ENCODE data around the gene PEX5L.

Gene PEX5L

GRCh38 chr3:179991104-179991503 is 45.6 kb downstream of the PEX5L start:
- no peaks in the 10 kb centered on the region for H3K4me1 Mint-ChIP-seq
- ATAC-seq (ENCODE audit: low read depth): no peak
- H3K9me3 Mint-ChIP-seq: no peaks in the 10 kb centered on the region
- DNase-seq (ENCODE audit: low spot score in 2 of 2): no peak
- no peak overlapping the region for H3K4me3 Mint-ChIP-seq
- H3K27ac Mint-ChIP-seq: no peak overlapping the region
- H3K27me3 Mint-ChIP-seq: peaks cover 2% of the 10 kb centered on the region
- no peaks in the 10 kb centered on the region for H3K36me3 Mint-ChIP-seq

GRCh38 chr3:179981646-179982045 is 55.1 kb downstream of the PEX5L start:
- DNase-seq (ENCODE audit: low spot score in 2 of 2) (no peak), ATAC-seq (ENCODE audit: low read depth) (no peak)
- Mint-ChIP-seq H3K36me3 (no peaks in the 10 kb centered on the region), H3K9me3 (no peaks in the 10 kb centered on the region), H3K27me3 (peaks cover 2% of the 10 kb centered on the region), H3K27ac (no peak overlapping the region), H3K4me1 (no peaks in the 10 kb centered on the region), H3K4me3 (no peak overlapping the region)

DNA sequence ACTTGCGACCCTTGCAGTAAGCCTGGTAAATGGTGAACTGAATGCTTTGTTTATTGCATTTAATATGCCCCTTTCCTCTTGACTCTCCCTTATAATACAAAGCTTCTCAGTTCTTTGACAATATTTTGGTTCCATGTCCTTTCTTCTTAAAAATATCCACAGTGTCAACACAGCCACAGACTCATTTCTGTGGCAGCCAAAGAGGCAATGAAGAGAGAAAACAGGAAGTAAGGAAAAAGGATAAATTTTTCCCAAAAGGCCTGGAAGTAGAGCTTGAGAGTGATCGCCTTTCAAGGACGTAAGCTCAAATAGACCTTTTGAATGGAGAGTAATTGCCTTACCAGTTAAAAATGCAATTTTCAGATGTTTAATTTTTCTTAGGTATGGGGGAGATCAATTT is 59.4 kb downstream of the PEX5L start:
- ATAC-seq (ENCODE audit: low read depth) (no peak), DNase-seq (ENCODE audit: low spot score in 2 of 2) (no peak)
- peaks cover 4% of the 10 kb centered on the region for H3K9me3 Mint-ChIP-seq
- H3K4me1 Mint-ChIP-seq: no peaks in the 10 kb centered on the region
- no peak overlapping the region for H3K27ac Mint-ChIP-seq
- no peak overlapping the region for H3K4me3 Mint-ChIP-seq
- peaks cover 7% of the 10 kb centered on the region for H3K27me3 Mint-ChIP-seq
- H3K36me3 Mint-ChIP-seq: no peaks in the 10 kb centered on the region

DNA sequence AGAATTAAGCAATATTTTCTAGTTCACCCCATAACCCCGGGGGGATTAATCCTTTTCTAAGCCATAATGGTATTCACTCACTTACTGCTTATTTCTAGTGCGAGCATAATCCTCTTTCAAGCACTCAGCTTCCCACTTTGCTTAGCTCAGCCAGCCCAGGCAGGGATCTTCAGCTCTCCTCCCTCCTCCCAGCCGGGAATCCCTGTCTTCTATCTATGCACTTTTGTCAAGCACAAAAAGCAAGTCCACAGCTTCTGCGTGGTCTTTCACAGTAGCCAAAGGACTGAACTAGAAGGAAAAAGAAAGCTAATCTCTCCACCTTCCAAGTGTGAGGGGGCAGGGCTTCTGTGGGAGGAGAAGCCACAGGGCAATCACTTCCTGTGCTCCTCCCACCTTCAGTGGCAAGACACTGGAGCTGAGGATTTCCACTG is 62.8 kb downstream of the PEX5L start:
- H3K27ac Mint-ChIP-seq: no peak overlapping the region
- DNase-seq (ENCODE audit: low spot score in 2 of 2) (no peak), ATAC-seq (ENCODE audit: low read depth) (no peak)
- H3K4me1 Mint-ChIP-seq: no peaks in the 10 kb centered on the region
- H3K27me3 Mint-ChIP-seq: peaks cover 7% of the 10 kb centered on the region
- peaks cover 4% of the 10 kb centered on the region for H3K9me3 Mint-ChIP-seq
- H3K36me3 Mint-ChIP-seq: no peaks in the 10 kb centered on the region
- no peak overlapping the region for H3K4me3 Mint-ChIP-seq

DNA sequence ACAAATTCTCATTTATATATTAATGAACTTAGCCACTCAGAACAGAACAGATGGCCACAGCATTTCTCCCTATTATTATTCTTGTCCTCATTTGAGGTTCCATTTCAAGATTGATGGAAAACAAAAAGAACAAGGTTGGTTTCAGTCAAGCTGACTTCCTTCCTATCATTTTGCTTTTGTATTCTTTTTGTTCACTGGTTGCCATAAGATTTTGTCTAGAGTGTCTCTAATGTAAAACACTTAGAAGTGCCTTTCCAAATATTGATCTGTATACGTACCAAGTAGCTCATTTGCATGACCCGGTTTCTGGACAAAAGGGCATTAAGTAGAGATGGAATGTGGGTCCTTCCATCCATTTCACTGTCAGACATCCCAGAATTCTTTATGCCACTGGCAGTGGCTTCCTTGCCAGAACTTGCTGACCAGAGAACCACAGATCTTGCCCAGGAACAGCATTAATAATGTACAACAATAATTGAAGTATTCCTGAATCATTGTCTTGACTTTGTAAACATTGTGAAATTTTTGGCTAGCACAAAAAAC is 63.8 kb downstream of the PEX5L start:
- Mint-ChIP-seq H3K27ac (no peak overlapping the region), H3K4me1 (no peaks in the 10 kb centered on the region), H3K27me3 (peaks cover 7% of the 10 kb centered on the region), H3K36me3 (no peaks in the 10 kb centered on the region), H3K9me3 (peaks cover 4% of the 10 kb centered on the region), H3K4me3 (no peak overlapping the region)
- no peak for ATAC-seq (ENCODE audit: low read depth)
- DNase-seq (ENCODE audit: low spot score in 2 of 2): no peak

DNA sequence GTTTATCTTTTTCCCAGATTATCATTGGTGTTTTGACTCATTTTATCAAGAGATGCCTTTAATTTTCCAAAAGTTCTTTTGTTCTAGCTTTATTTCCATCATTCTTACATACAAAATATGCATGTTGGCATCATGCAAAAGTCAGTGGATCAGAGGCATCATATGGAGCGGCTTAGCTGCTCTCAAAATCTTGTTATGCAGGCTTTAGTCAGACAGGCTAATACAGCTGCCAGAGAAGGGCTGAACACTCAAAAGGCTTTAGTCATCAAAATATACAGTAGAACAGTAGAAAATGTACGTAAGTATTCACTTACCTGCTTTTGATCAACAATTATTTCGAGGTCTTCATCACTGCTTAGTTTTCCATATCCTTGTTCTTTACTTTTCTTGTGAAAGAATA is 65.5 kb downstream of the PEX5L start:
- Mint-ChIP-seq H3K9me3 (peaks cover 4% of the 10 kb centered on the region), H3K4me1 (no peaks in the 10 kb centered on the region), H3K27me3 (peaks cover 7% of the 10 kb centered on the region), H3K36me3 (no peaks in the 10 kb centered on the region), H3K4me3 (no peak overlapping the region), H3K27ac (no peak overlapping the region)
- DNase-seq (ENCODE audit: low spot score in 2 of 2) (no peak), ATAC-seq (ENCODE audit: low read depth) (no peak)

DNA sequence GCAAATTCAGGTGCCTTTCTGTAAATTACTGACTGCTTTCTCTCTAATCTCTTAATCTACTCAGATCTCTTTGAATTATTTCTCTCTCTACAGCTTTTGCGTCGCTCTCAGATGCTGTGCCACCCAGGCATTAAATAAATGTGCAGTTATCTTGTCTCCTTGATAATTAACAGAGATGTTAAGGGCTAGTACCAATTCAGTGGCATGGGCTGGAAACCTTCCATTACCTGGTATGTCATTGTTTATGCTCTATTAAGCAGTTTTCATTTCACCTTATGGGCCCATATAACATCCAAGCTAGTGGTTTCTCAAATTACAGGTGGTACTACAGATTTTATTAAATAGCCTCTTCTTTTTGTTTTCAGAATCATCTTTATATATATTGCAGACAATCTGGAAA is 66.0 kb downstream of the PEX5L start:
- H3K4me3 Mint-ChIP-seq: no peak overlapping the region
- H3K27ac Mint-ChIP-seq: no peak overlapping the region
- H3K36me3 Mint-ChIP-seq: no peaks in the 10 kb centered on the region
- DNase-seq (ENCODE audit: low spot score in 2 of 2): no peak
- peaks cover 1% of the 10 kb centered on the region for H3K9me3 Mint-ChIP-seq
- peaks cover 4% of the 10 kb centered on the region for H3K27me3 Mint-ChIP-seq
- no peaks in the 10 kb centered on the region for H3K4me1 Mint-ChIP-seq
- no peak for ATAC-seq (ENCODE audit: low read depth)

DNA sequence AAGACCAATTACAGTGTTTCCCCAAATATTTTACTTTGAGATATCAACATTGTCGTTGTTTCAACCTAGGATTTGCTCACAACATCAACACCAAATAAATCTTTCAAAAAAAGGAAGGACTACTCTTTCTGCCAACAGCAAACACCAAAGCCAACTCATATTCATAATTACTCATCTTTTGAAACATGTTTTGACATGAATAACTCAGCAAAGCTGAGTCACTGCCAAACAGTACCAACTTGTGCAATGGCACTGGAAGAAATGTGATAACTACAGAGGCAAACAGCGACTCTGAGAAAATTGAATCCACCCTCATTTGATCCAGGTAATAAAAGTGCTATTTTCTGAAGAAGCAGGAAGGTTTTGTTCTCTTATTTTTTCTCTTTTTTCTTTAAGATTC is 67.2 kb downstream of the PEX5L start:
- no peak for DNase-seq (ENCODE audit: low spot score in 2 of 2)
- no peak for ATAC-seq (ENCODE audit: low read depth)
- H3K27me3 Mint-ChIP-seq: peaks cover 4% of the 10 kb centered on the region
- H3K36me3 Mint-ChIP-seq: no peaks in the 10 kb centered on the region
- no peaks in the 10 kb centered on the region for H3K9me3 Mint-ChIP-seq
- H3K4me1 Mint-ChIP-seq: no peaks in the 10 kb centered on the region
- no peak overlapping the region for H3K4me3 Mint-ChIP-seq
- H3K27ac Mint-ChIP-seq: no peak overlapping the region

DNA sequence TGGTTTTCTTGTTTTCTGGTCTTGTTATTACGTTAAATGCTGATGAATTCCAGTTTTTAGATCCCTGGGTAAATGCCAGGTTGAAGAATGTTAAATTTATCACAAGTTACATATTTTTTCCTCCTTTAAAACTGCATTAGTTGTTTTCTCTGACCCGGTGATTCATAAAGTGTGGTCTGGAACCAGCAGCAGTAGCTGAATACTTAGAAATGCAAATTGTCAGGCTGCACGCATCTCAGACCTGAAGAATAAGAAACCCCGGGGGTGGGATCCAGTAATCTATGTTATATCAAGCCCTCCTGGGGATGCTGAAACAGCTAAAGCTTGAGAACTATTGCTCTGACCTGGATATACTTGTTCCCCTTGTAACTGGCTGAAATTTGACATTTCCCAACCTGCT is 69.1 kb downstream of the PEX5L start:
- H3K9me3 Mint-ChIP-seq: no peaks in the 10 kb centered on the region
- H3K36me3 Mint-ChIP-seq: no peaks in the 10 kb centered on the region
- no peak overlapping the region for H3K4me3 Mint-ChIP-seq
- H3K27ac Mint-ChIP-seq: no peak overlapping the region
- no peaks in the 10 kb centered on the region for H3K4me1 Mint-ChIP-seq
- DNase-seq (ENCODE audit: low spot score in 2 of 2) (no peak), ATAC-seq (ENCODE audit: low read depth) (no peak)
- peaks cover 9% of the 10 kb centered on the region for H3K27me3 Mint-ChIP-seq

DNA sequence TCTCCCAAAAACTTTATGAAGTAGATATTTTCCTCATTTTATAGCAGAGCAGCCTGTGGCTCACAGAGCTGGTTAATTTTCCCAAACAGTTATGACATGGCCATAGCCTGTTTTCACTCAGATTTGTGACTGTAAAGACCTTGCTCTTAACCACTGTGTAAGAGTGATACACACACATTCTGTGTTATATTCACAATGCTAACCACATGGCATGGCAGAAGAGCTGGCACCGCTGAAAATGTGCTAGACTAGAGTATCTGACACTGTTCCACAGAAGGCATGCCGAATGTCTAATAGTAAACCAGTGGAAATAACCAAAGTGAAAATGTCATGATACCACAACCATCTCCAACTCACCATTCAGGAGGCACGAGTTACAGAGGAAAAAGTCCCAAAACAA is 71.8 kb downstream of the PEX5L start:
- no peak overlapping the region for H3K27ac Mint-ChIP-seq
- no peak for DNase-seq (ENCODE audit: low spot score in 2 of 2)

GRCh38 chr3:179962629-179963387 is 73.9 kb downstream of the PEX5L start:
- Mint-ChIP-seq H3K27ac (no peak overlapping the region), H3K36me3 (no peaks in the 10 kb centered on the region), H3K9me3 (peaks cover 7% of the 10 kb centered on the region), H3K4me1 (no peaks in the 10 kb centered on the region), H3K27me3 (peaks cover 27% of the 10 kb centered on the region), H3K4me3 (no peak overlapping the region)
- DNase-seq (ENCODE audit: low spot score in 2 of 2) (no peak), ATAC-seq (ENCODE audit: low read depth) (no peak)

More for the DNA sequence above, 71.8 kb downstream of the PEX5L start:
- Mint-ChIP-seq H3K9me3 (peaks cover 7% of the 10 kb centered on the region), H3K27me3 (peaks cover 18% of the 10 kb centered on the region), H3K4me3 (no peak overlapping the region), H3K36me3 (no peaks in the 10 kb centered on the region), H3K4me1 (no peaks in the 10 kb centered on the region)
- no peak for ATAC-seq (ENCODE audit: low read depth)

GRCh38 chr3:179961703-179962078 is 75.0 kb downstream of the PEX5L start:
- H3K4me3 Mint-ChIP-seq: no peak overlapping the region
- no peak overlapping the region for H3K27ac Mint-ChIP-seq
- ATAC-seq (ENCODE audit: low read depth) (no peak), DNase-seq (ENCODE audit: low spot score in 2 of 2) (no peak)
- no peaks in the 10 kb centered on the region for H3K36me3 Mint-ChIP-seq
- H3K9me3 Mint-ChIP-seq: peaks cover 7% of the 10 kb centered on the region
- peaks cover 28% of the 10 kb centered on the region for H3K27me3 Mint-ChIP-seq
- H3K4me1 Mint-ChIP-seq: peaks cover 6% of the 10 kb centered on the region

DNA sequence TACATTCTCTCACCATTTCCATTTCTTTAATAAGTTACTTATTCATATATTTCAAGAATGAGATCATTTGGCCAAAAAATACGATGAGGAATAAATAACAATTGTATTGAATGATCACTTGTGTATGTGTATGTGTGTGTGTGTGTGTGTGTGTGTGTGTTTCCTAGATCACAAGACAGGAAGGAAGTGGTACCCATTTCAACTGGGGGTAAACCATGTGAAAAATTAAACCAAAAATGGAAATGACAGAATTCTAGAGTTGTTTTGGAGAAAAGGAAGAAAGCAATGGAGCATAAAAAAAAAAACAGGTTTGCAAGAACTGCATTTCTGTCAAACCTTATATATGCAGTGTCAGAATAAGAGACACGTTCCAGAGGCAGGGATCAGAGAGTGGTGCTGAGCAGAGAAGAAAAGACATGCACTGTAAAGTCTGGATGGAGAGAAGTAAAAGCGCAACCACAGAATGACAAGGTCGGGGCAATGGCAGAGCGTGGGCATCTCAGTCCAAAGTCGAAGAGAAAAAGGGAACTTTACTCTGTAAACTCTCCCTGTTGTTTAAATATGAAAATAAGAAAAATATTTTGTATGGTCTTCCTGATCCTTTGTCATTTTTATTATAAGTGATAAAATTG is 75.5 kb downstream of the PEX5L start:
- DNase-seq (ENCODE audit: low spot score in 2 of 2): no peak
- Mint-ChIP-seq H3K36me3 (no peaks in the 10 kb centered on the region), H3K27me3 (peaks cover 28% of the 10 kb centered on the region), H3K4me3 (no peak overlapping the region), H3K9me3 (peaks cover 7% of the 10 kb centered on the region), H3K27ac (no peak overlapping the region), H3K4me1 (peaks cover 7% of the 10 kb centered on the region)
- no peak for ATAC-seq (ENCODE audit: low read depth)

GRCh38 chr3:179958759-179959158 is 78.0 kb downstream of the PEX5L start:
- DNase-seq (ENCODE audit: low spot score in 2 of 2) (no peak), ATAC-seq (ENCODE audit: low read depth) (no peak)
- Mint-ChIP-seq H3K36me3 (no peaks in the 10 kb centered on the region), H3K27ac (no peak overlapping the region), H3K4me3 (no peak overlapping the region), H3K27me3 (peaks cover 22% of the 10 kb centered on the region), H3K4me1 (peaks cover 7% of the 10 kb centered on the region), H3K9me3 (peaks cover 7% of the 10 kb centered on the region)

- peaks cover 7% of the 10 kb centered on the region for H3K4me1 Mint-ChIP-seq
- H3K27ac Mint-ChIP-seq: no peak overlapping the region
- peaks cover 7% of the 10 kb centered on the region for H3K9me3 Mint-ChIP-seq
- DNase-seq (ENCODE audit: low spot score in 2 of 2): no peak
- H3K36me3 Mint-ChIP-seq: no peaks in the 10 kb centered on the region
- peaks cover 24% of the 10 kb centered on the region for H3K27me3 Mint-ChIP-seq
- no peak for ATAC-seq (ENCODE audit: low read depth)
- no peak overlapping the region for H3K4me3 Mint-ChIP-seq
Observed at GRCh38 chr3:179958143-179958542, 78.6 kb downstream of the PEX5L start.

All from memory B cell (primary cell).